GM12878 (cell line): ENCODE data around the gene GRM5. TPM values are rescaled to one million over a fixed set of nuclear protein-coding genes. Genes with fewer than 3 reads are reported as not detected.
"Not testable (repeated sequence)": the region's sequence is repeated elsewhere in the genome, so short reads cannot be mapped to it uniquely, and the experiment has no call there.

Experiments
- ATAC-seq: fragments of 200-7000 bp; cut with Tn5 transposase; 3 replicates; pipeline ENCODE4 v1.9.1; 2020; ENCODE audit warnings: mild to moderate bottlenecking, moderate library complexity
- BruUV-seq: library from RNA; stranded (reverse); fragments of 400-500 nt; replicated peaks from 2 replicates; lab custom pipeline; 2021; lab: Mats Ljungman, UMichigan
- CTCF ChIA-PET: fragments of 300-600 bp; sonication (Branson Sonifier 250); formaldehyde crosslinking; extraction: SDS; loops from one replicate; lab custom pipeline; 2021; ENCODE audit warnings: inconsistent platforms; lab: Yijun Ruan, JAX
- POLR2A ChIA-PET: fragments of 350-600 bp; formaldehyde crosslinking; extraction: SDS; loops from one replicate; lab custom pipeline; 2021; ENCODE audit warnings: inconsistent platforms; lab: Charles Lee
- RAD21 ChIA-PET: fragments of 300-600 bp; sonication (Branson Sonifier 250); formaldehyde crosslinking; loops from one replicate; lab custom pipeline; 2023; ENCODE audit warnings: antibody characterized with exemption; ENCODE audit not compliant: unreplicated experiment; lab: Charles Lee
- SMC1A ChIA-PET: fragments of 300-600 bp; sonication (Branson Sonifier 250); formaldehyde crosslinking; loops from one replicate; lab custom pipeline; 2023; ENCODE audit not compliant: unreplicated experiment, uncharacterized antibody; lab: Charles Lee
- DNase-seq: peaks from one replicate; pipeline ENCODE4 v3.0.0-alpha.2; 2011; ENCODE audit warnings: low read depth, low spot score
- FAIRE-seq: peaks from 3 replicates; lab custom pipeline; 2011; peaks lifted over from hg19 to GRCh38; lab: Jason Lieb, UNC
- H2AFZ ChIP-seq: 2 replicates; pipeline ENCODE4 v1.6.0; 2011; ENCODE audit warnings: low read depth, low read length, control low read depth; ENCODE audit not compliant: control insufficient read depth
- H3K27ac ChIP-seq: 2 replicates; pipeline ENCODE4 v1.5.1; 2011; ENCODE audit warnings: control low read depth; ENCODE audit not compliant: control insufficient read depth, insufficient read depth
- H3K27me3 ChIP-seq, 2 experiments: replicated peaks in 1 of 2; 2 replicates each; pipeline versions ENCODE4 v1.6.0 to v1.6.1; 2011; ENCODE audit warnings: low read length in 1 of 2; ENCODE audit not compliant: control insufficient read depth in 2 of 2, insufficient read depth in 2 of 2
- H3K36me3 ChIP-seq, 2 experiments: 2 replicates each; pipeline ENCODE4 v1.5.1; 2011; ENCODE audit warnings: low read length in 1 of 2; ENCODE audit not compliant: control insufficient read depth in 2 of 2, insufficient read depth in 2 of 2
- H3K4me1 ChIP-seq: 2 replicates; pipeline ENCODE4 v1.6.1; 2011; ENCODE audit warnings: mild to moderate bottlenecking, low read length, moderate library complexity, mixed read lengths; ENCODE audit not compliant: control insufficient read depth, insufficient read depth
- H3K4me2 ChIP-seq: 2 replicates; pipeline ENCODE4 v1.6.0; 2011; ENCODE audit warnings: control low read depth; ENCODE audit not compliant: control insufficient read depth, insufficient read depth
- H3K4me3 ChIP-seq: fragments of 200-600 bp; sonication (generic); 2 replicates; pipeline ENCODE4 v1.5.1; 2016
- H3K79me2 ChIP-seq: 2 replicates; pipeline ENCODE4 v1.6.0; 2011; ENCODE audit warnings: low read length; ENCODE audit not compliant: control insufficient read depth, insufficient read depth
- H3K9ac ChIP-seq: 2 replicates; pipeline ENCODE4 v1.8.0; 2011; ENCODE audit warnings: low read length, control low read depth, mixed read lengths; ENCODE audit not compliant: control insufficient read depth, insufficient read depth
- H3K9me3 ChIP-seq: replicated peaks from 3 replicates; pipeline ENCODE4 v1.5.1; 2011; ENCODE audit warnings: mild to moderate bottlenecking, low read length; ENCODE audit not compliant: control insufficient read depth, insufficient read depth
- H4K20me1 ChIP-seq: 2 replicates; pipeline ENCODE4 v1.6.0; 2011; ENCODE audit not compliant: control insufficient read depth, insufficient read depth
- ATF7 ChIP-seq: fragments of 450-650 bp; IDR thresholded peaks from 2 replicates; pipeline ENCODE4 v1.6.1; 2016; ENCODE audit warnings: low read depth, mild to moderate bottlenecking
- IKZF1 ChIP-seq: fragments of 450-650 bp; conservative IDR thresholded peaks from 2 replicates; pipeline ENCODE4 v1.6.1; 2017; ENCODE audit warnings: antibody characterized with exemption, mild to moderate bottlenecking
- WGBS: methylation state at CpG from one replicate; pipeline ENCODE4 v1.1.6; 2016; ENCODE audit warnings: low lambda C conversion rate; ENCODE audit not compliant: insufficient replicate concordance, insufficient coverage; ENCODE audit errors: missing lambda C conversion rate; 5-methylcytosine and 5-hydroxymethylcytosine counted together
- in situ Hi-C: fragments of 300-500 bp; cut with MboI; formaldehyde crosslinking; loops from 9 replicates; pipeline ENCODE4 v1.14.3; 2018; ENCODE audit warnings: mixed read lengths
- intact Hi-C: fragments of 100-400 bp; cut with micrococcal nuclease; formaldehyde crosslinking; loops from one replicate; pipeline ENCODE4 v1.14.2; 2022; ENCODE audit not compliant: unreplicated experiment
- polyA plus RNA-seq, 11 experiments: library from polyadenylated mRNA; depleted of rRNA in 4 of 11; unstranded in 6 of 11; stranded (reverse) in 5 of 11; fragments of >200 nt; fragmentation: Nextera tagmentation in 4 of 11; fragmentation: Illumina TruSeq in 1 of 11; extraction: Ambion mirVana in 4 of 11; extraction: Trizol in 1 of 11; gene quantifications; 1 replicate in 1 of 11; 2 replicates in 10 of 11; pipeline versions ENCODE4 v1.2.1 to v1.2.3, GENCODE V29; 2011 to 2016; ENCODE audit warnings: inconsistent platforms in 2 of 11, missing spikeins in 2 of 11, low read depth in 1 of 11
- total RNA-seq, 4 experiments: library from RNA; depleted of rRNA in 3 of 4; stranded (reverse); fragments of >200 nt in 3 of 4; fragmentation: Illumina TruSeq in 1 of 4; extraction: Trizol in 1 of 4; gene quantifications; 2 replicates each; pipeline versions ENCODE4 v1.2.1 to v1.2.3, GENCODE V29; 2013 to 2021

GRM5 gene
- total and polyA plus RNA-seq, 10 of the 15 experiments (the other 5 are each of a cell fraction or from before 2014, with no cell fraction given) = not detected

DNA sequence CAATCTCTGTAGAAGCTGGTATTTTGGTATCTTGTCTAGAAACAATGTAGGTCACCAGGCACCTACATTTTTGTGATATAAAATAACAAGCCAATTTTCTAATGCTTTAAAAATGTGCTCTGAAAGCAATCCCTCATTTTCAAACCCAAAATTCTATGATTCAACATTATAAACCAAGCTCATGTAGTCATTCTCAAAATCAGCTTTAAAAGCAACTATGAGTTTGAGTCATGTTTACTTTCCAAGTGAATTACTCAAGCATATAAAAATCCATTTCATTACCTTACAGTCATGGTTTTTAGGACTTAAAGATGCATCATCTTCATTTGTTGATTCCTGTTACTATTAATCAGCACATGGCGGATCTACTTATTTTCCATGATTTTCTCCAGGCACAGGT is 216.4 kb downstream of the GRM5 start (continued):
- TF ChIP-seq IKZF1 = no peak
- TF ChIP-seq ATF7 = no peak

GRCh38 chr11:88846266-88846665 is 219.5 kb downstream of the GRM5 start:
- BruUV-seq, H3K4me2 ChIP-seq, H3K79me2 ChIP-seq, H3K9ac ChIP-seq, H2AFZ ChIP-seq, RAD21 ChIA-PET, POLR2A ChIA-PET, SMC1A ChIA-PET, H3K9me3 ChIP-seq, DNase-seq, H3K4me1 ChIP-seq, H3K4me3 ChIP-seq, ATAC-seq, H3K27ac ChIP-seq, in situ Hi-C loops, H3K36me3 ChIP-seq, H3K27me3 ChIP-seq, FAIRE-seq, H4K20me1 ChIP-seq, intact Hi-C loops, CTCF ChIA-PET: not testable (repeated sequence)
- WGBS = 0% methylated on average over 1 of the region's 1 CpG

- DNase-seq, in situ Hi-C loops, intact Hi-C loops, FAIRE-seq, H3K9me3 ChIP-seq, H3K27ac ChIP-seq, H4K20me1 ChIP-seq, H3K9ac ChIP-seq, SMC1A ChIA-PET, H3K27me3 ChIP-seq, H3K79me2 ChIP-seq, H3K4me1 ChIP-seq, POLR2A ChIA-PET, ATAC-seq, H2AFZ ChIP-seq, CTCF ChIA-PET, BruUV-seq, H3K36me3 ChIP-seq, H3K4me2 ChIP-seq, RAD21 ChIA-PET, H3K4me3 ChIP-seq: not testable (repeated sequence)
- WGBS = 34% methylated on average over 3 of the region's 3 CpGs
Observed at GRCh38 chr11:88844941-88845340, 220.8 kb downstream of the GRM5 start.

DNA sequence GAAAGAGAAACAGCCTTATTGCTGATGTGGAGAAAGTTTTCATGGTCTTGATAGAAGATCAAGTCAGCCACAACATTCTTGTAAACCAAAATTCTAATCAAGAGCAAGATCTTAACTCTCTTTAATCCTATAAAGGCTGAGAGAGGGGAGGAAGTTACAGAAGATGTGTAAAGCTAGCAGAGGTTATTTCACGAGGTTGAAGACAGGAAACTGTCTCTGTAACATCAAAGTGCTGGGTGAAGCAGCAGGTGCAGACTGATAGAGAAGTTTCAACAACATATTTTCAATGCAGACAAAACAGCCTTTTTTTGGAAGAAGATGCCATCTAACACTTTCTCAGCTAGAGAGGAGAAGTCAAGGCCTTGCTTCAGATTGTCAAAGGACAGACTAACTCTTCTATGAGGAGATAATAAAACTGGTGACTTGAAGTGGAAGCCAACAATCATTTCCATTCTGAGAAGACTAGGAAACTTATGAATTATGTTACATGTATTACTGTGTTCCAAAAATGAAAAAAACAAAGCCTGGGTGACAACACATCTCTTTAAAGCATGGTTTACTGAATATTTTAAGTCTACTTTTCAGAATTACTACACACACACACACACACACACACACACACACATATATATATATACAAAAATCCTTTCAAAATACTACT is 221.9 kb downstream of the GRM5 start:
- H2AFZ ChIP-seq, ATAC-seq, CTCF ChIA-PET, DNase-seq, H3K79me2 ChIP-seq, SMC1A ChIA-PET, H3K4me1 ChIP-seq, BruUV-seq, H3K9me3 ChIP-seq, H4K20me1 ChIP-seq, FAIRE-seq, H3K27ac ChIP-seq, H3K9ac ChIP-seq, intact Hi-C loops, RAD21 ChIA-PET, POLR2A ChIA-PET, H3K36me3 ChIP-seq, in situ Hi-C loops, H3K4me3 ChIP-seq, H3K27me3 ChIP-seq, H3K4me2 ChIP-seq: not testable (repeated sequence)
- WGBS = 0% methylated on average over 1 of the region's 1 CpG
